ENCODE data around the gene POFUT1.

GRCh38 chr20:32240205-32240604 is 32.5 kb downstream of the POFUT1 start:
- TF ChIP-seq CTCF (optimal IDR thresholded peaks at IDR 0.05 in 1 of 3, IDR thresholded peaks at IDR 0.05 in 1 of 3, conservative IDR thresholded peaks at IDR 0.05 in 1 of 3; ENCODE audit: extremely low read depth in 1 of 3, insufficient read depth in 2 of 3, low read length in 3 of 3) (no peak), EZH2 (IDR thresholded peaks at IDR 0.05; ENCODE audit: low read length) (no peak)
